ENCODE results near the gene INS.

- TF ChIP-seq CTCF (IDR thresholded peaks at IDR 0.05), result no peak
- no peak for TF ChIP-seq POLR2AphosphoS5 (IDR thresholded peaks at IDR 0.05)
- TF ChIP-seq POLR2A (IDR thresholded peaks at IDR 0.05), result no peak
- TF ChIP-seq EP300 (IDR thresholded peaks at IDR 0.05), result no peak
These were observed 30.9 kb upstream of the INS start for GRCh38 chr11:2191883-2192282.
